Loucy (cell line): ENCODE data around the gene RHEBL1.
A peak's percentile ranks its signal among the peaks of the same experiment; 100 is the strongest.

Experiments
- H2AFZ ChIP-seq: fragments of 200-600 bp; sonication (generic); 2 replicates; pipeline ENCODE4 v1.6.0; 2016; ENCODE audit warnings: antibody characterized with exemption, mild to moderate bottlenecking, low read length, moderate library complexity
- H3F3A ChIP-seq: fragments of 200-600 bp; 2 replicates; pipeline ENCODE4 v1.6.0; 2016; ENCODE audit warnings: antibody characterized with exemption, low read depth, mild to moderate bottlenecking
- H3K27me3 ChIP-seq: fragments of 200-600 bp; sonication (generic); 2 replicates; pipeline ENCODE4 v1.6.1; 2014; ENCODE audit warnings: low read length, mild to moderate bottlenecking; ENCODE audit not compliant: insufficient read depth, poor library complexity, severe bottlenecking
- H3K36me3 ChIP-seq: fragments of 200-600 bp; sonication (generic); 2 replicates; pipeline ENCODE4 v1.6.1; 2016; ENCODE audit warnings: low read length; ENCODE audit not compliant: insufficient read depth
- H3K4me1 ChIP-seq: fragments of 200-600 bp; sonication (generic); 2 replicates; pipeline ENCODE4 v1.5.1; 2014; ENCODE audit warnings: low read length, mild to moderate bottlenecking; ENCODE audit not compliant: insufficient read depth, poor library complexity, severe bottlenecking
- H3K4me2 ChIP-seq: fragments of 200-600 bp; sonication (generic); 2 replicates; pipeline ENCODE4 v1.6.0; 2014; ENCODE audit warnings: antibody characterized with exemption, low read length, low read depth, mild to moderate bottlenecking; ENCODE audit not compliant: poor library complexity, severe bottlenecking
- H3K4me3 ChIP-seq: fragments of 200-600 bp; sonication (generic); 2 replicates; pipeline ENCODE4 v1.5.1; 2014; ENCODE audit warnings: low read length, mild to moderate bottlenecking, mixed read lengths; ENCODE audit not compliant: poor library complexity, severe bottlenecking
- H3K79me2 ChIP-seq: fragments of 200-600 bp; sonication (generic); 2 replicates; pipeline ENCODE4 v1.6.1; 2014; ENCODE audit warnings: low read length; ENCODE audit not compliant: insufficient read depth
- H3K9ac ChIP-seq: fragments of 200-600 bp; sonication (generic); 2 replicates; pipeline ENCODE4 v1.6.0; 2014; ENCODE audit warnings: mild to moderate bottlenecking, low read depth, low read length, moderate library complexity; ENCODE audit not compliant: poor library complexity, severe bottlenecking
- H3K9me2 ChIP-seq: fragments of 200-600 bp; sonication (generic); replicated peaks from 2 replicates; pipeline ENCODE4 v1.6.1; 2016; ENCODE audit warnings: low read depth, low read length, mixed read lengths
- H3K9me3 ChIP-seq: fragments of 200-600 bp; sonication (generic); 2 replicates; pipeline ENCODE4 v1.6.1; 2014; ENCODE audit warnings: mild to moderate bottlenecking, antibody characterized with exemption, low read length, low read depth; ENCODE audit not compliant: insufficient read depth
- H4K20me1 ChIP-seq: fragments of 200-600 bp; sonication (generic); 2 replicates; pipeline ENCODE4 v1.6.0; 2014; ENCODE audit warnings: antibody characterized with exemption, low read length, mild to moderate bottlenecking; ENCODE audit not compliant: insufficient read depth, poor library complexity, severe bottlenecking
- EZH2phosphoT487 ChIP-seq: fragments of 200-600 bp; IDR thresholded peaks from 2 replicates; pipeline ENCODE4 v1.6.1; 2018; ENCODE audit warnings: antibody characterized with exemption, mild to moderate bottlenecking, moderate library complexity, borderline replicate concordance
- TF ChIP-seq, protein P1 (sequence below): fragments of 200-600 bp; sonication (generic); conservative IDR thresholded peaks from 2 replicates; pipeline ENCODE4 v1.5.1; 2014; ENCODE audit warnings: mild to moderate bottlenecking, antibody characterized with exemption, low read length

Gene RHEBL1

DNA sequence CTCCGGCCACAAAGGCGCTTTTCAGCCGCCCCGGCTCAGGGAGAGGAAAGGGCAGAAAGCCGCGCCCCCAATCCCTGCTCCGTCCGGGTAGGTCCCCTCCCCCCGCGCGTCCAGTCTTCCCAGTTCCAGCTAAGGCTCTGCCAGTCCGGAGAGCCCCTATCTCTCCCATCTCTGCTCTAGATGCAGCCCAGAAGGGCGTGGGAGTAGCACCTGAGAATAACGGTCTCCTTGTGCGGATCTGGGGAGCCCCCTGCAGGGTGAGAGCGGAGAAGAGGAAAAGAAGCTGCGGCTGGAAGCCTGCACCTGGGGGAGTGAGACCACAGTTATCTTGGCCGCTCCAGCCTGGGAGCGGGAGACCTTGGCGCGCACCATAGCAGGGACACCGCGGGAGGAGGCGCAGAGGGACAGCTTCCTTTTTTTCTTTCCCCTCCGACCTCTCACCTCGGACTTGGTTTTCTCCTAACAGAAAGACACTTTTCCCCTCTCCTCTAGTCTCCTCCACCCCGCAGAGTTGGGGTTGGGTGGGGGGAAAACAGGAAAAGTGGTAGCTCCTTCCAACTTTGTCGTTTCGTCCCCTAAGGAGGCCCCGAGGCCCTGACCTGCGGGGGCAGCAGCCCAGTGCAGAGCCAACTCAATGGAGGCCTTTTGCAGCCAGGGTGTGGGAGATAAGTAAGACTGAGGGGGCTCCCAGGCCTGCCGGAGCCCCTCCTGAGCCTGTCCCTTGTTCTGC is 22.5 kb upstream of the RHEBL1 start:
- H3K9ac ChIP-seq: no peak overlapping the region
- no peaks in the 10 kb centered on the region for H3F3A ChIP-seq
- no peaks in the 10 kb centered on the region for H3K9me2 ChIP-seq
- no peaks in the 10 kb centered on the region for H3K9me3 ChIP-seq
- no peak for TF ChIP-seq EZH2phosphoT487
- TF ChIP-seq, protein P1, sequence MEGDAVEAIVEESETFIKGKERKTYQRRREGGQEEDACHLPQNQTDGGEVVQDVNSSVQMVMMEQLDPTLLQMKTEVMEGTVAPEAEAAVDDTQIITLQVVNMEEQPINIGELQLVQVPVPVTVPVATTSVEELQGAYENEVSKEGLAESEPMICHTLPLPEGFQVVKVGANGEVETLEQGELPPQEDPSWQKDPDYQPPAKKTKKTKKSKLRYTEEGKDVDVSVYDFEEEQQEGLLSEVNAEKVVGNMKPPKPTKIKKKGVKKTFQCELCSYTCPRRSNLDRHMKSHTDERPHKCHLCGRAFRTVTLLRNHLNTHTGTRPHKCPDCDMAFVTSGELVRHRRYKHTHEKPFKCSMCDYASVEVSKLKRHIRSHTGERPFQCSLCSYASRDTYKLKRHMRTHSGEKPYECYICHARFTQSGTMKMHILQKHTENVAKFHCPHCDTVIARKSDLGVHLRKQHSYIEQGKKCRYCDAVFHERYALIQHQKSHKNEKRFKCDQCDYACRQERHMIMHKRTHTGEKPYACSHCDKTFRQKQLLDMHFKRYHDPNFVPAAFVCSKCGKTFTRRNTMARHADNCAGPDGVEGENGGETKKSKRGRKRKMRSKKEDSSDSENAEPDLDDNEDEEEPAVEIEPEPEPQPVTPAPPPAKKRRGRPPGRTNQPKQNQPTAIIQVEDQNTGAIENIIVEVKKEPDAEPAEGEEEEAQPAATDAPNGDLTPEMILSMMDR: peak; percentile 57
- H3K36me3 ChIP-seq: peaks cover 3% of the 10 kb centered on the region; the same call in 1 of the 2 replicates
- H3K4me2 ChIP-seq: peak overlapping the region; percentile 25
- no peak overlapping the region for H2AFZ ChIP-seq
- H4K20me1 ChIP-seq: no peaks in the 10 kb centered on the region
- H3K79me2 ChIP-seq: no peaks in the 10 kb centered on the region
- no peaks in the 10 kb centered on the region for H3K27me3 ChIP-seq
- no peak overlapping the region for H3K4me3 ChIP-seq
- H3K4me1 ChIP-seq: peaks cover 19% of the 10 kb centered on the region

DNA sequence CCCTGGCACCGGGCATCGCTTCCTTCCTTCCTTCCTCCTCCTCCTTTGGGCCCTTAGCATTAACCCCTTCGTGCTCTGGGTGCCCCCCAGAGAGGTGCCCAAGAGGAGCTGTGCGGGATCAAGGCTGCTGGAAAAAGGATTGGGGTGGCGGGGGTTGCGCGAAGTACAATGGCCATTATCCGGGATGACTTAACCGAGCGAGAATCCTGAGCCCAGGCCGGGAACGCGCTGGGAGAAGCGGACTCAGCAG is 22.0 kb upstream of the RHEBL1 start:
- Histone ChIP-seq H2AFZ (no peak overlapping the region), H4K20me1 (no peaks in the 10 kb centered on the region), H3K4me2 (peak overlapping the region; percentile 25), H3K4me1 (peaks cover 24% of the 10 kb centered on the region), H3K36me3 (no peaks in the 10 kb centered on the region), H3K4me3 (no peak overlapping the region), H3K9me3 (no peaks in the 10 kb centered on the region), H3K9ac (no peak overlapping the region), H3K27me3 (no peaks in the 10 kb centered on the region), H3K79me2 (no peaks in the 10 kb centered on the region), H3K9me2 (no peaks in the 10 kb centered on the region), H3F3A (no peaks in the 10 kb centered on the region)
- TF ChIP-seq, protein P1: no peak
- no peak for TF ChIP-seq EZH2phosphoT487

DNA sequence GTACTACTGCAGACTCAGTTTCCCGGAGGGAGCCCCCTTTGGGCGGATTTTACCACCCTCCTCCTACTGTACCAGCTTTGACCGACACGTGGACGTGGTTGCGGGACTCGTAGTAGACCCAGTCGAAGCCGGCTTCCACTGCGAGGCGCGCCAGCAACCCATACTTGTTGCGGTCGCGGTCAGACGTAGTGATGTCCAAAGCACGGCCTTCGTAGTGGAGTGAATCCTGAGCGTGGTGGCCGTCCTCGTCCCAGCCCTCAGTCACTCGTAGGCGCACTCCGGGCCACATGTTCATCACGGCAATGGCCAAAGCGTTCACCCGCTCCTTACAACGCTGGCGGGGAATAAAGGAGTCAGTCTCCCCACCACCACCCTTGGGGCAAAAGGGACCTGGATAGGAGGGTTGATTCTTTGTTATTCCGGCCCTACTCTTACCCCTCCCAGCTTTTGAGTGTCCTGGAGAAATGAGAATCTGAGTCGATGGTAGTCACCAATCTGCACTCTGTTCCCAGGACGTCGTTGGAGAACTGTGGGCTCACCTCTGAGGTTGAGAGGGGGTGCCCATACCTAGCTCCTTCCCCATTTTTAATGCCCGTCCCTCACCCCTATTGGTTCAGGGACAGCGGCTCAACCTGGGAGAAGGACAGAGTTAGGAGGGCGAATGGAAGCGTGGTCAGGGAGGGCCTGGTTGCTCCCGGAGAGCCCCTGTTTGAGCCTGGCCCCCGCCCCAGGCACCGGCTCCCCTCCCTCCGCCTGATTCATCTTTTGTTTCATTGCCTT is 21.5 kb upstream of the RHEBL1 start:
- H3K4me3 ChIP-seq: no peak overlapping the region
- H3K27me3 ChIP-seq: no peaks in the 10 kb centered on the region

More for the DNA sequence above, 21.5 kb upstream of the RHEBL1 start:
- Histone ChIP-seq H3K4me1 (peaks cover 24% of the 10 kb centered on the region), H3K9ac (no peak overlapping the region), H3K9me3 (no peaks in the 10 kb centered on the region), H3K36me3 (no peaks in the 10 kb centered on the region), H3K4me2 (no peak overlapping the region), H3K79me2 (no peaks in the 10 kb centered on the region), H4K20me1 (no peaks in the 10 kb centered on the region), H2AFZ (no peak overlapping the region), H3F3A (no peaks in the 10 kb centered on the region), H3K9me2 (no peaks in the 10 kb centered on the region)
- TF ChIP-seq, protein P1: no peak
- TF ChIP-seq EZH2phosphoT487: no peak
